GM10248 (cell line): ENCODE data around the gene ANAPC7.

Experiments
- CTCF ChIA-PET: fragments of 300-600 bp; sonication (Branson Sonifier 250); formaldehyde crosslinking; extraction: SDS; loops from one replicate; lab custom pipeline; 2021; ENCODE audit warnings: antibody characterized with exemption; lab: Yijun Ruan, JAX
- POLR2A ChIA-PET: fragments of 350-650 bp; sonication (Branson Sonifier 250); formaldehyde crosslinking; extraction: SDS; loops from one replicate; lab custom pipeline; 2020; ENCODE audit warnings: antibody characterized with exemption; lab: Yijun Ruan, JAX
- DNase-seq: peaks from one replicate; pipeline ENCODE4 v3.0.0; 2012; ENCODE audit errors: extremely low spot score
- CTCF ChIP-seq: IDR thresholded peaks from 2 replicates; pipeline ENCODE4 v1.5.1; 2012; ENCODE audit warnings: mild to moderate bottlenecking, low read depth; ENCODE audit errors: extremely low read depth, missing control alignments, control extremely low read depth

Gene ANAPC7

GRCh38 chr12:110337912-110338710 lies 65.4 kb downstream of the ANAPC7 start:
- CTCF ChIA-PET = interaction anchor here (0.8 to 4.2 kb wide), 3 partner anchors 9 to 26 kb away, joined by 3 to 22 read pairs (median 3); no protein-coding TSS in a partner anchor
- no peak for DNase-seq
- no peak for TF ChIP-seq CTCF
- POLR2A ChIA-PET = no interaction called here

GRCh38 chr12:110335481-110336045 lies 67.9 kb downstream of the ANAPC7 start:
- TF ChIP-seq CTCF = no peak
- DNase-seq = no peak
- POLR2A ChIA-PET = no interaction called here
- CTCF ChIA-PET = interaction anchor here (1.0 to 1.8 kb wide), 3 partner anchors 36 to 96 kb away, joined by 3 to 5 read pairs (median 5); no protein-coding TSS in a partner anchor

- POLR2A ChIA-PET = no interaction called here
- no peak for TF ChIP-seq CTCF
- no peak for DNase-seq
- CTCF ChIA-PET = no interaction called here
Observed at GRCh38 chr12:110333201-110333600, 70.3 kb downstream of the ANAPC7 start.

GRCh38 chr12:110330544-110330943 lies 73.0 kb downstream of the ANAPC7 start:
- CTCF ChIA-PET = interaction anchor here (1.0 to 2.7 kb wide), 6 partner anchors 9 to 228 kb away, joined by 3 to 7 read pairs (median 6); no protein-coding TSS in a partner anchor
- POLR2A ChIA-PET = no interaction called here
- TF ChIP-seq CTCF = no peak
- DNase-seq = no peak

GRCh38 chr12:110330124-110330523 lies 73.4 kb downstream of the ANAPC7 start:
- DNase-seq = no peak
- no peak for TF ChIP-seq CTCF
- ChIA-PET POLR2A (no interaction called here), CTCF (interaction anchor here (1.0 to 2.7 kb wide), 6 partner anchors 9 to 228 kb away, joined by 3 to 7 read pairs (median 4); no protein-coding TSS in a partner anchor)

- CTCF ChIA-PET = interaction anchor here (1.3 to 2.7 kb wide), 6 partner anchors 8 to 227 kb away, joined by 3 to 7 read pairs (median 4); no protein-coding TSS in a partner anchor
Observed at GRCh38 chr12:110329710-110330109, 73.8 kb downstream of the ANAPC7 start.

More at GRCh38 chr12:110329710-110330109, 73.8 kb downstream of the ANAPC7 start:
- POLR2A ChIA-PET = no interaction called here
- no peak for TF ChIP-seq CTCF
- no peak for DNase-seq
